ENCODE measurements around the gene HPSE2. TPM values are rescaled to one million over a fixed set of nuclear protein-coding genes. Genes with fewer than 3 reads are reported as not detected.

Gene HPSE2
- total and polyA plus RNA-seq, 2 of the 13 experiments (the other 11 are each of a cell fraction or from before 2014, with no cell fraction given), result 0.01 TPM; not detected in 1

DNA sequence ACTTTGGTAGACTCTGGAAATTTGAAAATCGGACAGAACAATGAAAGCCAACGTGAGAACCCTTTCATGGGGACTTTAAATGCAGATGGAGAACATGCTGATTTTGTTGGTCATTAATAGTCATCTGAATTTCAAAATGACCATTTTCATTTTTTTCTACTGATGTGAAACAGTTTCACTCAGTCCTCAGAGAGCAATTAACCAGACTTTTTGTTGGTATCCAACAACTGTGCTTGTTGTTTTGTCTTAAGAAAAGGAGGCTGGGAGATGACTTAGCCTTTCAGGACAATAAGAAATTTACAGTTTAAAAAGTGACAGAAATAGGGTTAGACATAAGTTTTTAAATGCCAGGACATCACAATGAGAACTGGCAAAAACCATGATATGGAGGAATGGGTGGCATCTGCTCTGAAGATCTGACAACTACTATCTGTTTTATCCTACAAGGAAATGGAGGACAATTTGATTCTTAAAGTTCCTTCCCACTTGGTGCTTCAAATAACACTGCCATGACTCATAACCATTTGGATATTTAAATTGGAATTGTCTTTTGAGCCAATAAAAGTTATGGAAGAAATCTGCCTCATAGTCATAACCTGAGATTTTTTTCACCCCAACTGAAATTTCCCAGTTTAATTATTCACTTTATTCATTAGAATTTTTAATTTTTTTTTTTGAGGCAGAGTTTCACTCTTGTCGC lies 701.8 kb downstream of the HPSE2 start:
- CTCF ChIA-PET (ENCODE audit: low intra/inter-chr PET ratio, low total read pairs), result no interaction called here

DNA sequence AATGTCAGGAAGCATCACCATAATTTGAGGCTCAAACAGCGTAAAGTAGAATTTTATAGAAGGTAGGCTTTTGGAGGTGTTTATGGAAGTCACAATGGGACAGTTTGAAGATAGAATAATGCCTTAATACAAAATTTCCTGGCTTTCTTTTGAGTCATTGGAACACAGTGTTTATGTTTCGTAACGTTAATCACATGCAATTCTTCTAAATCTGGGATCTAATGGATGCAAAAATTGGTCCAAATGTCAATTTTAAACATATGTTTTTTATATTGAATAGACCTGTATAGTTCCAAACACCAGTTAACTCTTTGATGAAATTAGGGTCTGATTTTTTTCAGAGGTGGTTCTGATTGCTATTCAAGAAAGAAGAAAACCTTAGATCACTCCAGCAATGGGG lies 702.4 kb downstream of the HPSE2 start:
- Histone ChIP-seq H3K79me2 (ENCODE audit: insufficient read depth, low read length) (no peaks in the 10 kb centered on the region), H3K27ac (ENCODE audit: extremely low read length, insufficient read depth, low read length) (no peak overlapping the region), H3K4me1 (ENCODE audit: insufficient read depth, low read length) (no peaks in the 10 kb centered on the region), H3K27me3 (ENCODE audit: control insufficient read depth in 1 of 2, insufficient read depth in 2 of 2, low read length in 2 of 2) (no peaks in the 10 kb centered on the region), H3K36me3 (replicated peaks in 1 of 2; ENCODE audit: control insufficient read depth in 1 of 2, insufficient read depth in 2 of 2, low read length in 2 of 2) (no peaks in the 10 kb centered on the region), H4K20me1 (ENCODE audit: insufficient read depth, low read length) (no peaks in the 10 kb centered on the region), H3K9me3 (ENCODE audit: low read length) (no peaks in the 10 kb centered on the region), H3K4me3 (replicated peaks in 1 of 3; ENCODE audit: insufficient read depth in 1 of 3, low read depth in 2 of 3, low read length in 3 of 3) (no peak overlapping the region), H3K4me2 (ENCODE audit: low read depth, low read length) (no peak overlapping the region), H3K9ac (ENCODE audit: insufficient read depth, low read depth, low read length) (no peak overlapping the region), H2AFZ (ENCODE audit: low read length) (no peak overlapping the region)
- in situ Hi-C loops (cut with HindIII; ENCODE audit: extremely low pct_ligation_motif_present, low pct_unique_long_range_greater_than_20kb) (no loop called here), intact Hi-C loops (cut with micrococcal nuclease; ENCODE audit: unreplicated experiment) (no loop called here)
- ATAC-seq (no peak), FAIRE-seq (no peak), DNase-seq (ENCODE audit: low spot score) (no peak)
- no TSS peak for BruUV-seq (replicated peaks)
- ChIA-PET CTCF (ENCODE audit: low intra/inter-chr PET ratio, low total read pairs) (no interaction called here), POLR2A (no interaction called here)
- TF ChIP-seq ZNF431 (CRISPR knock-in tag; IDR thresholded peaks at IDR 0.05; ENCODE audit: borderline replicate concordance, low read depth), result no peak
- TF ChIP-seq ZMYM4 (CRISPR knock-in tag; IDR thresholded peaks at IDR 0.05), result no peak
- no peak for TF ChIP-seq ZBTB1 (CRISPR knock-in tag; IDR thresholded peaks at IDR 0.05; ENCODE audit: borderline replicate concordance)
- no peak for TF ChIP-seq ASH2L (IDR thresholded peaks at IDR 0.05; ENCODE audit: insufficient read length, low read depth, low read length)
- TF ChIP-seq NR2F6 (IDR thresholded peaks at IDR 0.05), result no peak
- TF ChIP-seq NR2F6 (CRISPR knock-in tag; IDR thresholded peaks at IDR 0.05), result no peak
- TF ChIP-seq SIX1 (CRISPR knock-in tag; IDR thresholded peaks at IDR 0.05; ENCODE audit: borderline replicate concordance), result no peak
- TF ChIP-seq, protein P1, sequence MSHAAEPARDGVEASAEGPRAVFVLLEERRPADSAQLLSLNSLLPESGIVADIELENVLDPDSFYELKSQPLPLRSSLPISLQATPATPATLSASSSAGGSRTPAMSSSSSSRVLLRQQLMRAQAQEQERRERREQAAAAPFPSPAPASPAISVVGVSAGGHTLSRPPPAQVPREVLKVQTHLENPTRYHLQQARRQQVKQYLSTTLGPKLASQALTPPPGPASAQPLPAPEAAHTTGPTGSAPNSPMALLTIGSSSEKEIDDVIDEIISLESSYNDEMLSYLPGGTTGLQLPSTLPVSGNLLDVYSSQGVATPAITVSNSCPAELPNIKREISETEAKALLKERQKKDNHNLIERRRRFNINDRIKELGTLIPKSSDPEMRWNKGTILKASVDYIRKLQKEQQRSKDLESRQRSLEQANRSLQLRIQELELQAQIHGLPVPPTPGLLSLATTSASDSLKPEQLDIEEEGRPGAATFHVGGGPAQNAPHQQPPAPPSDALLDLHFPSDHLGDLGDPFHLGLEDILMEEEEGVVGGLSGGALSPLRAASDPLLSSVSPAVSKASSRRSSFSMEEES (CRISPR knock-in tag; IDR thresholded peaks at IDR 0.05), result no peak
- TF ChIP-seq ZNF530 (CRISPR knock-in tag; IDR thresholded peaks at IDR 0.05; ENCODE audit: low read depth), result no peak
- no peak for TF ChIP-seq SOX13 (IDR thresholded peaks at IDR 0.05)
- TF ChIP-seq SOX13 (CRISPR knock-in tag; conservative IDR thresholded peaks at IDR 0.05 in 1 of 2, IDR thresholded peaks at IDR 0.05 in 1 of 2), result no peak
- TF ChIP-seq RXRB (CRISPR knock-in tag; IDR thresholded peaks at IDR 0.05; ENCODE audit: borderline replicate concordance), result no peak
- 28% methylated on average over 3 of the region's 3 CpGs for WGBS (ENCODE audit: low lambda C conversion rate)

More for the DNA sequence above, 701.8 kb downstream of the HPSE2 start:
- no peaks in the 10 kb centered on the region for H3K36me3 ChIP-seq (replicated peaks in 1 of 2; ENCODE audit: control insufficient read depth in 1 of 2, insufficient read depth in 2 of 2, low read length in 2 of 2)
- no TSS peak for BruUV-seq (replicated peaks)
- no peak overlapping the region for H3K9ac ChIP-seq (ENCODE audit: insufficient read depth, low read depth, low read length)
- FAIRE-seq (no peak), ATAC-seq (no peak), DNase-seq (ENCODE audit: low spot score) (no peak)
- TF ChIP-seq GLI4 (CRISPR knock-in tag; IDR thresholded peaks at IDR 0.05; ENCODE audit: borderline replicate concordance), result no peak
- intact Hi-C loops (cut with micrococcal nuclease; ENCODE audit: unreplicated experiment) (no loop called here), in situ Hi-C loops (cut with HindIII; ENCODE audit: extremely low pct_ligation_motif_present, low pct_unique_long_range_greater_than_20kb) (no loop called here)
- no peaks in the 10 kb centered on the region for H3K9me3 ChIP-seq (ENCODE audit: low read length)
- H3K27ac ChIP-seq (ENCODE audit: extremely low read length, insufficient read depth, low read length), result no peak overlapping the region
- no peaks in the 10 kb centered on the region for H4K20me1 ChIP-seq (ENCODE audit: insufficient read depth, low read length)
- no peaks in the 10 kb centered on the region for H3K79me2 ChIP-seq (ENCODE audit: insufficient read depth, low read length)
- H2AFZ ChIP-seq (ENCODE audit: low read length), result no peak overlapping the region
- no peak overlapping the region for H3K4me2 ChIP-seq (ENCODE audit: low read depth, low read length)
- no peaks in the 10 kb centered on the region for H3K27me3 ChIP-seq (ENCODE audit: control insufficient read depth in 1 of 2, insufficient read depth in 2 of 2, low read length in 2 of 2)
- no peak overlapping the region for H3K4me3 ChIP-seq (replicated peaks in 1 of 3; ENCODE audit: insufficient read depth in 1 of 3, low read depth in 2 of 3, low read length in 3 of 3)
- no peaks in the 10 kb centered on the region for H3K4me1 ChIP-seq (ENCODE audit: insufficient read depth, low read length)
- POLR2A ChIA-PET, result no interaction called here
- 18% methylated on average over 3 of the region's 3 CpGs for WGBS (ENCODE audit: low lambda C conversion rate)
